Hypothalamus (tissue), 51 donors: ENCODE results near the gene LUM.

Experiments used
- DNase-seq, 51 donors: peaks; one replicate each; lab custom pipeline; 2025; lab: John Stamatoyannopoulos, UW

LUM gene

GRCh38 chr12:91078501-91078900, 32.8 kb downstream of the LUM start:
- DNase-seq, result no peak

DNA sequence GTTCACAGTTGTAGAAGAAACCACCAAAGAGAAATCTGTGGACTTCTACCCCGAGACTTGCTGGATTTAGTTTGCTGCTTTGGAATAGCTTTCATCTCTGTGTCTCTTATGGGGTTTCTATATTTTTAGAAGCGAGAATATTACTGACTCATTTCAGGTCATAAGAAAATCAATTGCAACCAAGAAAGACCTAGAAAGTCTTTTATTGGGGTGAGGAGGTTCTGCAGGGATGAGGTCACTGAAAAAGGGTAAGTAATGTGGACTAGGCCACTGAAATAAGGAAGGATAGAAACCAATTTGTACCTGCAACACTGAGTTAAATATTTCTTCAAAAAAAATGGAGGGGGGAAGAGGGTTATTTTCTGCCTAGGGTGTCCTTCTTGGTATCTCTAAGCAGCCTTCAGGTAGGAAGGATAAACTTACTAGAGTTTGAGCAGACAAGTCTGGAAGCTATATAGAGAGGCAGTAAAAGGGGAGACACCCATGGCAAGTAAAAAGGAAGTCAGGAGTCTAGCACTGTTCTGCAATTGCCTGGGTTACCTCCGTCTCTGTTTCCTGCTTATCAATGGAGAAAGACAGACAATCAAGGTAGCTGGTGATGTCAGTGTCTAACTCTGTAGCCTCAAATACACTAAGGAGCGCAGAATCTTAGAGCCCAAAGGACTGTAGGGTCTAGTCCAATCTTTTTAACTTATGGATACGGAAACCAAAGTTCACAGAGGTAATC, 33.9 kb downstream of the LUM start:
- DNase-seq, result no peak

- DNase-seq, result no peak
Observed at GRCh38 chr12:91074851-91075250, 36.4 kb downstream of the LUM start.

- no peak for DNase-seq
Observed at GRCh38 chr12:91074154-91074709, 37.1 kb downstream of the LUM start.

DNA sequence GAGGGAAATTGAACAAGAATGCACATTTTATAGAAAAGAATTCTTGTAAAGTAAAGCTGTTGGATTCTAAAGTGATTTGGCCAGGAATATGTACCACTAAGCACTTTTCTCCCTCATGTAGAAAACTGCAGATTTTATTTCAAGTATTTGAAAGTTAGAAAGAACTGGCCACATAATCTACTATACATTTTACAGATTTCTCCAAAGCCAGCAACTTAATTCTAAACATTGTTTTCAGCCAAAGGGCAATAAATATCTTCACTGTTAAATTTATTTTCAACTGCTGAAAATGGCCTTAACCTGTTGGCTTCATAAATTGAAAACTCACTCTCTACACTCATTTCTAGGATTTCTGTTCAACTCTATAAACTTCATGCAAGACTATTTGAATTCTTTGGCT, 37.9 kb downstream of the LUM start:
- no peak for DNase-seq

GRCh38 chr12:91072931-91073330, 38.4 kb downstream of the LUM start:
- DNase-seq, result no peak

DNA sequence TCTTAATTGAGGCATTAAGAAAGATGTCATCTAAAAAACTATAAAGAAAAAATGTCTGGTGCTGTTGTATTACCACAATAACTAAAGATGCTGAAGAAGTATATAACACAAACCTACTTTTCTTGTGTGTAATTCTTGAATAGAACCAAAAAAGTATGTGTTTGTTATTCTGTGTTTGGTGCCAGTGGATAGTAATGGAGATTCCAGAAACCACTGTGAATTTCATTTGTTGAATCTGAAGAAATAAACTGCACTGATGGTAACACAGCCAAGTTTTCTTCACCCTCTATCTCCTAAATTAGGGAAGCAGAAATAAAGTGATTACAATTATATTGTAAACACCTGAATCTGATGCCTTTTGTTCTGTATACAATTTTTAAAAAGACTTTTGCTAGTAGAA, 40.4 kb downstream of the LUM start:
- DNase-seq, result no peak

DNA sequence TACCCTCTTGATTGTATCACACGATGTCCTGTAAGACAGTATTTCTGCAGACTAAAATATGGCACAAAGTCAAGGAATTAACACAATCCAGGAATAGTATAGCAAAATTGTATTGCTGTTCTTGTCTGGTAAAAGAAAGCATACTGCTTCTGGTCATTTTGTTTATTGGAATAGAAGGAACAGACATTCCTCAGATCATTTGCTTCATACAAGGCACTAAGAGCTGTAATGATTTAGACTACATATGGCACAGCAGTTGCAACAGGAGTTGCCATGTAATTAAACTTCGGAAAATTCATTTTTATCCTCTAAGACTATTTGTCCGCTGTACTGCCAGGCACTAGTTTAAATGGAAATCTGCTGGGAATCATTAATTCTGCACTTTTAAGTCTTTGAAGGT, 45.9 kb downstream of the LUM start:
- no peak for DNase-seq

GRCh38 chr12:91064640-91065039, 46.7 kb downstream of the LUM start:
- no peak for DNase-seq

DNA sequence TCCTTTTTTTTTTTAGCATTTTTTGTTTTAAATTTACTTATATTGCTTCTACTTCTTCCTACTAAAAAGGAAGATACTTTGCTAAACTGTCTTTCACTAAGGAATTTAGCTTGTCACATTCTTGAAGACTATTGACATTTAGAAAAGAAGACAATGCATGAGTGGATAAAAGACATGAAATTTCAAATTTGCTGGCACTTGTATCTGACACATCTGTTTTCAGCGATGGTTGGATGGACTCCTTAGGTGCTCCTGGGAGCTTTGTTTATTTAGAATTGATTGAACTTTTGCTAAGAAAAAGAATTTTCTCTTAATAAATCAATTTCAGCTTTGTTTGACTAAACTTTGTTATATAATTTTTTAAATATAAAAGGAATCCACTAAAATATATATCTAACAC, 50.2 kb downstream of the LUM start:
- DNase-seq, result no peak

- no peak for DNase-seq
Observed at GRCh38 chr12:91059211-91059610, 52.1 kb downstream of the LUM start.

GRCh38 chr12:91058786-91059185, 52.5 kb downstream of the LUM start:
- no peak for DNase-seq

DNA sequence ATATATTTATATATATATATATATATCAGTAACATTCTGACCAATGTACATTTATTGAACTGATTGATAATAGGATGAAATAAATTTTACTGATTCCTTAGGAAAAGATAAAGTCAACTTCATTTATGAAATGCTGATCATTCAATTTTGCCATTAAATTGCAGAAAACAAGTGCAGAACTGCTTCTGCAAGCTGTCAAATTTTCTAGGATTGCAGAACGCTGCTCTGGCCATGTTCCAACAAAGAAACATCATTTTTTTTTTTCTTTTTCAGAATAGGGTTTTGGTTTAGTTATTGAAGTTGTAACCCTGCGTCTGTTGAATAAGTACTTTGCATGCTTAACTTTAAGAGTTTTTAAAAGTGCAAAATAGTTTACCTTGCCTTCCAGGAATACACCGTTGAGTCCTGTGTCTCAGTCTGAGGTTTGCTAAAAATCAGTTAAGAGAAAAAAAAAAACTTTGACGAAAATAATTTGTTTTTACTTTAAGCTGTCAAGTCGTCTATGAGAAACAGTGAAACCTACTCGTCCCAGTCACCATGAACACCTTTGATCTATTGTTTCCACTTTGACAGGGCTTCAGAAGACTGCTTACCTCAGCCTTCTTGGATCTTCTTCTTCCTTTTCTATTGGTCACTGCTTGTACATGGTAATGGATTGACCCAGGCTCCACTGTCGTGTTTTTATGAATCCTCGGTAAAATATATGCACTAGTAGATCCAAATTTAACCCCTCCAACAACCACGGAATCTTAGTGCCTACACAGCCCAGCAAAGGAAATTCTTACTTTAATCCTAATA, 53.7 kb downstream of the LUM start, which contains the start of gene KERA:
Gene KERA (minus strand): TSS at position 657 of the 798 bp plus-strand sequence. CDS start 1,743 bp downstream, outside the sequence.
- DNase-seq, result no peak

DNA sequence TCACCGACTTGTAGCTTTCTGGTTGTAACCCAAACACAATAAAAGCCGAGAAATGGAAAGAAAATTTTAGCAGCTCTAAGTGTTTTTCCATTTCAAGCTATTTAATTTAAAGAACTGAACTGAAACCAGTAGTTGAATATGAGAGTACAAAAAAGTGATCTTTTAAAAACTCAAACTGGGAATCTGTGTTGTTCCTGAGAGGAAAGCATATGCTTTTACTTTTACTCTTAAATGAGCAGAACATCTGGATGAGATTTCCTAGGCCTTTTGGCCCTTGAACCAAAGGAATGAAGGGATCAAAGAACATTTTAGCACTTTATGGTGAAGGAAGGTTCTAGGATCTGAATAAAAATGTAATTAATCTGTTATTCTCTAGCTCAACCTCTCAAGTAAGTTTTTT, 54.8 kb downstream of the LUM start:
- DNase-seq, result no peak

DNA sequence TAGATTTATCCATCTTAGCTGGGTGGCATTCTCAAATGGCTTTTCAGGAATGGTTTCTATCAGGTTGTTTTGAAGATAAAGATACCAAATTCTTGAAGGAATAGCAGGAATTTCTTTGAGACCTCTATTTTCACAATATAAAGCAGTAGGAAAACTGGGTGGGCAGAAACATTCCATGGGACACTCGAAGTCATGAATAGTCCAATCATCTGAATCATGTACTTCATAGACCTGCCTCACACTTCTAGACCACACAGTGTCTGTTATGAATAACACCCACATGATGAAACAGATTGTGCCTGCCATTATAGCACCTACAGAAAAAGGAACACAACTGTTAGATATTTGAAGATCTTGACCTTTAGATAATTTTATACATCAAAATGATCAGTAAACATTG, 55.3 kb downstream of the LUM start:
- DNase-seq, result no peak

- no peak for DNase-seq
Observed at GRCh38 chr12:91053951-91054715, 57.2 kb downstream of the LUM start.
